ENCODE results near the gene DICER1.

The DICER1 gene

GRCh38 chr14:95155045-95155444 lies 2.3 kb downstream of the DICER1 start:
- peaks cover 2 to 13% of the 10 kb centered on the region in 2 donors for H3K36me3 ChIP-seq (replicated peaks in 1 of 2; ENCODE audit: control insufficient read depth in 2 of 2, insufficient read depth in 2 of 2, low read length in 2 of 2)
- H2BK15ac ChIP-seq (ENCODE audit: low read length), result no peak overlapping the region
- H4K91ac ChIP-seq (ENCODE audit: low read depth, low read length, poor library complexity), result no peak overlapping the region
- H3K18ac ChIP-seq (ENCODE audit: low read length), result no peak overlapping the region
- no peaks in the 10 kb centered on the region for H3K27me3 ChIP-seq (ENCODE audit: control insufficient read depth in 3 of 3, insufficient read depth in 3 of 3, low read depth in 1 of 3, low read length in 3 of 3)
- H3K79me1 ChIP-seq (ENCODE audit: low read depth, low read length), result peaks cover 3% of the 10 kb centered on the region
- no peak overlapping the region for H2BK12ac ChIP-seq (ENCODE audit: low read length)
- H3K4me3 ChIP-seq (ENCODE audit: low read length in 2 of 2), result peak overlapping the region in 1 of 2 donors; percentile 3
- H3K27ac ChIP-seq (replicated peaks; ENCODE audit: low read length), result no peak overlapping the region
- H2AK5ac ChIP-seq (ENCODE audit: low read depth, low read length), result no peak overlapping the region
- peaks cover 5 to 8% of the 10 kb centered on the region in 2 donors for H3K4me1 ChIP-seq (ENCODE audit: control insufficient read depth in 2 of 2, insufficient read depth in 1 of 2, low read depth in 1 of 2, low read length in 2 of 2)
- no peak for DNase-seq (ENCODE audit: low spot score)
- H2BK120ac ChIP-seq (ENCODE audit: low read depth, low read length), result no peak overlapping the region
- H3K4me2 ChIP-seq (ENCODE audit: insufficient read depth, low read length, poor library complexity, severe bottlenecking), result no peak overlapping the region
- no peak overlapping the region for H3K23ac ChIP-seq (ENCODE audit: low read depth, low read length, poor library complexity)
- no peak overlapping the region for H3K9ac ChIP-seq (ENCODE audit: low read depth, low read length, poor library complexity)
- H3K9me3 ChIP-seq (replicated peaks in 1 of 2; ENCODE audit: control insufficient read depth in 2 of 2, insufficient read depth in 1 of 2, low read depth in 1 of 2, low read length in 2 of 2), result peaks cover 0 to 11% of the 10 kb centered on the region in 2 donors
- no peak overlapping the region for H3K4ac ChIP-seq (ENCODE audit: low read length)
- no peak overlapping the region for H3K14ac ChIP-seq (ENCODE audit: low read length)
- H2BK5ac ChIP-seq (ENCODE audit: low read length), result no peak overlapping the region
- no CpG with 5 or more reads among the region's 12 CpGs for WGBS, 2 donors (ENCODE audit: extremely low coverage in 2 of 2, insufficient read length in 2 of 2, insufficient replicate concordance in 1 of 2)
- no peak overlapping the region for H4K8ac ChIP-seq (ENCODE audit: low read depth, low read length)
- no peak overlapping the region for H2AFZ ChIP-seq (ENCODE audit: low read length)

GRCh38 chr14:95153866-95154265 lies 3.5 kb downstream of the DICER1 start:
- H4K91ac ChIP-seq (ENCODE audit: low read depth, low read length, poor library complexity), result no peak overlapping the region
- no peak overlapping the region for H3K9ac ChIP-seq (ENCODE audit: low read depth, low read length, poor library complexity)
- no peak overlapping the region for H2BK12ac ChIP-seq (ENCODE audit: low read length)
- H2AFZ ChIP-seq (ENCODE audit: low read length), result no peak overlapping the region
- H3K9me3 ChIP-seq (replicated peaks in 1 of 2; ENCODE audit: control insufficient read depth in 2 of 2, insufficient read depth in 1 of 2, low read depth in 1 of 2, low read length in 2 of 2), result peaks cover 0 to 11% of the 10 kb centered on the region in 2 donors
- H2BK120ac ChIP-seq (ENCODE audit: low read depth, low read length), result no peak overlapping the region
- H3K4me2 ChIP-seq (ENCODE audit: insufficient read depth, low read length, poor library complexity, severe bottlenecking), result no peak overlapping the region
- no peak overlapping the region for H3K4me3 ChIP-seq (ENCODE audit: low read length in 2 of 2)
- peaks cover 5 to 8% of the 10 kb centered on the region in 2 donors for H3K4me1 ChIP-seq (ENCODE audit: control insufficient read depth in 2 of 2, insufficient read depth in 1 of 2, low read depth in 1 of 2, low read length in 2 of 2)
- H2AK5ac ChIP-seq (ENCODE audit: low read depth, low read length), result no peak overlapping the region
- DNase-seq (ENCODE audit: low spot score), result no peak
- peaks cover 4% of the 10 kb centered on the region for H3K79me1 ChIP-seq (ENCODE audit: low read depth, low read length)
- no peak overlapping the region for H3K23ac ChIP-seq (ENCODE audit: low read depth, low read length, poor library complexity)
- no CpG with 5 or more reads among the region's 4 CpGs for WGBS, 2 donors (ENCODE audit: extremely low coverage in 2 of 2, insufficient read length in 2 of 2, insufficient replicate concordance in 1 of 2)
- peaks cover 2 to 13% of the 10 kb centered on the region in 2 donors for H3K36me3 ChIP-seq (replicated peaks in 1 of 2; ENCODE audit: control insufficient read depth in 2 of 2, insufficient read depth in 2 of 2, low read length in 2 of 2)
- H2BK15ac ChIP-seq (ENCODE audit: low read length), result no peak overlapping the region
- no peak overlapping the region for H3K4ac ChIP-seq (ENCODE audit: low read length)
- no peaks in the 10 kb centered on the region for H3K27me3 ChIP-seq (ENCODE audit: control insufficient read depth in 3 of 3, insufficient read depth in 3 of 3, low read depth in 1 of 3, low read length in 3 of 3)
- H2BK5ac ChIP-seq (ENCODE audit: low read length), result no peak overlapping the region
- no peak overlapping the region for H3K14ac ChIP-seq (ENCODE audit: low read length)
- H4K8ac ChIP-seq (ENCODE audit: low read depth, low read length), result no peak overlapping the region
- no peak overlapping the region for H3K18ac ChIP-seq (ENCODE audit: low read length)
- H3K27ac ChIP-seq (replicated peaks; ENCODE audit: low read length), result no peak overlapping the region

- no peak for DNase-seq (ENCODE audit: low spot score)
- Histone ChIP-seq H3K4me3 (ENCODE audit: low read length in 2 of 2) (no peak overlapping the region), H3K4me2 (ENCODE audit: insufficient read depth, low read length, poor library complexity, severe bottlenecking) (no peak overlapping the region)
These were observed 5.8 kb downstream of the DICER1 start for GRCh38 chr14:95151561-95151960.

GRCh38 chr14:95150910-95151309 lies 6.4 kb downstream of the DICER1 start:
- Histone ChIP-seq H4K91ac (ENCODE audit: low read depth, low read length, poor library complexity) (no peak overlapping the region), H3K4ac (ENCODE audit: low read length) (no peak overlapping the region), H3K9ac (ENCODE audit: low read depth, low read length, poor library complexity) (no peak overlapping the region), H2BK120ac (ENCODE audit: low read depth, low read length) (no peak overlapping the region), H2BK5ac (ENCODE audit: low read length) (no peak overlapping the region), H3K4me1 (ENCODE audit: control insufficient read depth in 2 of 2, insufficient read depth in 1 of 2, low read depth in 1 of 2, low read length in 2 of 2) (peaks cover 3 to 5% of the 10 kb centered on the region in 2 donors), H3K79me1 (ENCODE audit: low read depth, low read length) (peaks cover 5% of the 10 kb centered on the region), H3K4me3 (ENCODE audit: low read length in 2 of 2) (no peak overlapping the region), H3K9me3 (replicated peaks in 1 of 2; ENCODE audit: control insufficient read depth in 2 of 2, insufficient read depth in 1 of 2, low read depth in 1 of 2, low read length in 2 of 2) (peaks cover 0 to 26% of the 10 kb centered on the region in 2 donors), H3K14ac (ENCODE audit: low read length) (no peak overlapping the region), H2BK15ac (ENCODE audit: low read length) (no peak overlapping the region), H3K27me3 (ENCODE audit: control insufficient read depth in 3 of 3, insufficient read depth in 3 of 3, low read depth in 1 of 3, low read length in 3 of 3) (no peaks in the 10 kb centered on the region), H3K36me3 (replicated peaks in 1 of 2; ENCODE audit: control insufficient read depth in 2 of 2, insufficient read depth in 2 of 2, low read length in 2 of 2) (peaks cover 2 to 19% of the 10 kb centered on the region in 2 donors), H3K27ac (replicated peaks; ENCODE audit: low read length) (no peak overlapping the region), H3K18ac (ENCODE audit: low read length) (no peak overlapping the region), H2AK5ac (ENCODE audit: low read depth, low read length) (no peak overlapping the region), H3K23ac (ENCODE audit: low read depth, low read length, poor library complexity) (no peak overlapping the region), H3K4me2 (ENCODE audit: insufficient read depth, low read length, poor library complexity, severe bottlenecking) (no peak overlapping the region), H2AFZ (ENCODE audit: low read length) (no peak overlapping the region), H4K8ac (ENCODE audit: low read depth, low read length) (no peak overlapping the region), H2BK12ac (ENCODE audit: low read length) (no peak overlapping the region)
- WGBS, 2 donors (ENCODE audit: extremely low coverage in 2 of 2, insufficient read length in 2 of 2, insufficient replicate concordance in 1 of 2), result no CpG with 5 or more reads among the region's 2 CpGs
- no peak for DNase-seq (ENCODE audit: low spot score)

More at GRCh38 chr14:95151561-95151960, 5.8 kb downstream of the DICER1 start:
- Histone ChIP-seq H3K27ac (replicated peaks; ENCODE audit: low read length) (no peak overlapping the region), H2AFZ (ENCODE audit: low read length) (no peak overlapping the region), H3K23ac (ENCODE audit: low read depth, low read length, poor library complexity) (no peak overlapping the region), H3K79me1 (ENCODE audit: low read depth, low read length) (peaks cover 5% of the 10 kb centered on the region), H3K4ac (ENCODE audit: low read length) (no peak overlapping the region), H3K14ac (ENCODE audit: low read length) (no peak overlapping the region), H3K27me3 (ENCODE audit: control insufficient read depth in 3 of 3, insufficient read depth in 3 of 3, low read depth in 1 of 3, low read length in 3 of 3) (no peaks in the 10 kb centered on the region), H3K4me1 (ENCODE audit: control insufficient read depth in 2 of 2, insufficient read depth in 1 of 2, low read depth in 1 of 2, low read length in 2 of 2) (peaks cover 3 to 5% of the 10 kb centered on the region in 2 donors), H4K91ac (ENCODE audit: low read depth, low read length, poor library complexity) (no peak overlapping the region), H2BK120ac (ENCODE audit: low read depth, low read length) (no peak overlapping the region), H3K36me3 (replicated peaks in 1 of 2; ENCODE audit: control insufficient read depth in 2 of 2, insufficient read depth in 2 of 2, low read length in 2 of 2) (peaks cover 2 to 17% of the 10 kb centered on the region in 2 donors), H2BK5ac (ENCODE audit: low read length) (no peak overlapping the region), H3K18ac (ENCODE audit: low read length) (no peak overlapping the region), H3K9ac (ENCODE audit: low read depth, low read length, poor library complexity) (no peak overlapping the region), H2BK15ac (ENCODE audit: low read length) (no peak overlapping the region), H2BK12ac (ENCODE audit: low read length) (no peak overlapping the region), H4K8ac (ENCODE audit: low read depth, low read length) (no peak overlapping the region), H2AK5ac (ENCODE audit: low read depth, low read length) (no peak overlapping the region), H3K9me3 (replicated peaks in 1 of 2; ENCODE audit: control insufficient read depth in 2 of 2, insufficient read depth in 1 of 2, low read depth in 1 of 2, low read length in 2 of 2) (peaks cover 0 to 20% of the 10 kb centered on the region in 2 donors)
- WGBS, 2 donors (ENCODE audit: extremely low coverage in 2 of 2, insufficient read length in 2 of 2, insufficient replicate concordance in 1 of 2), result no CpG with 5 or more reads among the region's 8 CpGs

Data from neuronal stem cell (in vitro differentiated cells).